MM.1S (cell line): Measurements from ENCODE around the gene CPPED1.

Source experiments
- DNase-seq: peaks from one replicate; pipeline ENCODE4 v3.0.0-alpha.2; 2015
- H2AFZ ChIP-seq: fragments of 300-600 bp; sonication (generic); 2 replicates; pipeline ENCODE4 v1.6.0; 2016; ENCODE audit warnings: antibody characterized with exemption, low read length
- H3F3A ChIP-seq: fragments of 300-600 bp; sonication (generic); 2 replicates; pipeline ENCODE4 v1.6.1; 2016; ENCODE audit warnings: mild to moderate bottlenecking, antibody characterized with exemption, low read length, moderate library complexity, mixed read lengths; ENCODE audit not compliant: insufficient read depth
- H3K27ac ChIP-seq: fragments of 300-600 bp; sonication (generic); 2 replicates; pipeline ENCODE4 v1.5.1; 2016; ENCODE audit warnings: mild to moderate bottlenecking, low read length
- H3K27me3 ChIP-seq: fragments of 300-600 bp; sonication (generic); replicated peaks from 2 replicates; pipeline ENCODE4 v1.6.0; 2016; ENCODE audit warnings: low read length; ENCODE audit not compliant: insufficient read depth
- H3K36me3 ChIP-seq: fragments of 300-600 bp; sonication (generic); replicated peaks from 2 replicates; pipeline ENCODE4 v1.6.1; 2016; ENCODE audit warnings: mild to moderate bottlenecking, low read length, mixed read lengths; ENCODE audit not compliant: insufficient read depth
- H3K4me1 ChIP-seq: fragments of 300-600 bp; sonication (generic); 2 replicates; pipeline ENCODE4 v1.6.1; 2016; ENCODE audit warnings: low read length, mixed read lengths
- H3K4me2 ChIP-seq: fragments of 300-600 bp; sonication (generic); 2 replicates; pipeline ENCODE4 v1.6.0; 2016; ENCODE audit warnings: low read depth, low read length
- H3K4me3 ChIP-seq: fragments of 300-600 bp; sonication (generic); 2 replicates; pipeline ENCODE4 v1.5.1; 2016; ENCODE audit warnings: low read length, mixed read lengths
- H3K79me2 ChIP-seq: fragments of 300-600 bp; sonication (generic); 2 replicates; pipeline ENCODE4 v1.6.1; 2016; ENCODE audit warnings: mixed run types, low read length, mixed read lengths
- H3K9ac ChIP-seq: fragments of 300-600 bp; sonication (generic); 2 replicates; pipeline ENCODE4 v1.6.1; 2016; ENCODE audit warnings: low read length, mixed read lengths
- H3K9me2 ChIP-seq: fragments of 300-600 bp; sonication (generic); replicated peaks from 2 replicates; pipeline ENCODE4 v1.6.1; 2016; ENCODE audit warnings: mild to moderate bottlenecking, low read length, mixed read lengths; ENCODE audit not compliant: insufficient read depth
- H3K9me3 ChIP-seq: fragments of 300-600 bp; sonication (generic); replicated peaks from 2 replicates; pipeline ENCODE4 v1.6.1; 2016; ENCODE audit warnings: mild to moderate bottlenecking, low read length, mixed read lengths; ENCODE audit not compliant: insufficient read depth
- H4K20me1 ChIP-seq: fragments of 300-600 bp; sonication (generic); 2 replicates; pipeline ENCODE4 v1.6.1; 2016; ENCODE audit warnings: mild to moderate bottlenecking, low read length, moderate library complexity, mixed read lengths; ENCODE audit not compliant: insufficient read depth
- EZH2 ChIP-seq: fragments of 300-600 bp; sonication (generic); optimal IDR thresholded peaks from 2 replicates; pipeline ENCODE3; 2017; ENCODE audit warnings: low read depth, mild to moderate bottlenecking, antibody characterized with exemption, low read length, mixed read lengths
- EZH2phosphoT487 ChIP-seq: fragments of 300-600 bp; sonication (generic); IDR thresholded peaks from 2 replicates; pipeline ENCODE4 v1.6.1; 2018; ENCODE audit warnings: antibody characterized with exemption, low read length
- TF ChIP-seq, protein P1 (sequence below): fragments of 300-600 bp; sonication (generic); IDR thresholded peaks from 2 replicates; pipeline ENCODE4 v1.5.1; 2016; ENCODE audit warnings: antibody characterized with exemption, low read length, mixed read lengths

Gene CPPED1

DNA sequence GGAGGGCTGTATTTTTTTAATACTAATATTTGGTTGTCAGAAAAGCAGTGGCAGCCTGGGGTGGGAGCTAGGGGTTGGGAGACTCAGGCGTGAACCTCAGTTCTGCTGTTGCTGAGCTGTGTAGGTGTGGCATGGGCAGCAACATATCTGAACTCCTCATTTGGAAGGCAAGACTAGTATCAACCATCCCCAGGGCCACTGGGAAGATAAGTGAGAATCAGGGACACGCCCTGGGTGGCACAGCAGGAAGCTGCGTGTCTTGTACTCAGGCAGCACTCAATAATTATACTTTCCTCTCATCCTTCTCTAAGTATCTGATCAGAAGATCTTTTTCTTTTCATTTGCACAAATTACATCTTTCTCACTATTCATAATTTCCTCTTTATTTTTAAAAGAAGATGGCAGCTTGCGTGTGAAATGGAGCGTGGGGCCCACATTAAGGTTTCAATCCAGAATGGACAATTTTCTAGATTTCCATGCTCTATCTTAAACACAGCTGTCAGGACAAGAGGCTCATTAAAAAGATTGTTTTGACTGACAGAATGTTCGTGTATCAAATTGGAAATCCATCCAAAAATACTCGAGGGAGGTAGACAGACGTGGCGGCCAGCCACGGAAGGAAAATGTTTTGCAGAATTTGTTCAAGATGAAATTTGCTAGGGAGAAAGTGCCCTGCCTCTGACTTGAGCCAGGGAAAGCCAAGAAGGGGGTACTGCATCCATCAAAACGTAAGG is 121.1 kb downstream of the CPPED1 start:
- Histone ChIP-seq H3K4me2 (no peak overlapping the region), H3F3A (no peaks in the 10 kb centered on the region), H3K36me3 (no peaks in the 10 kb centered on the region), H3K4me3 (no peak overlapping the region), H3K4me1 (no peaks in the 10 kb centered on the region), H3K79me2 (no peaks in the 10 kb centered on the region), H3K9ac (no peak overlapping the region), H3K27ac (no peak overlapping the region), H3K9me3 (no peaks in the 10 kb centered on the region), H2AFZ (no peak overlapping the region), H4K20me1 (no peaks in the 10 kb centered on the region), H3K27me3 (no peaks in the 10 kb centered on the region), H3K9me2 (no peaks in the 10 kb centered on the region)
- TF ChIP-seq, protein P1, sequence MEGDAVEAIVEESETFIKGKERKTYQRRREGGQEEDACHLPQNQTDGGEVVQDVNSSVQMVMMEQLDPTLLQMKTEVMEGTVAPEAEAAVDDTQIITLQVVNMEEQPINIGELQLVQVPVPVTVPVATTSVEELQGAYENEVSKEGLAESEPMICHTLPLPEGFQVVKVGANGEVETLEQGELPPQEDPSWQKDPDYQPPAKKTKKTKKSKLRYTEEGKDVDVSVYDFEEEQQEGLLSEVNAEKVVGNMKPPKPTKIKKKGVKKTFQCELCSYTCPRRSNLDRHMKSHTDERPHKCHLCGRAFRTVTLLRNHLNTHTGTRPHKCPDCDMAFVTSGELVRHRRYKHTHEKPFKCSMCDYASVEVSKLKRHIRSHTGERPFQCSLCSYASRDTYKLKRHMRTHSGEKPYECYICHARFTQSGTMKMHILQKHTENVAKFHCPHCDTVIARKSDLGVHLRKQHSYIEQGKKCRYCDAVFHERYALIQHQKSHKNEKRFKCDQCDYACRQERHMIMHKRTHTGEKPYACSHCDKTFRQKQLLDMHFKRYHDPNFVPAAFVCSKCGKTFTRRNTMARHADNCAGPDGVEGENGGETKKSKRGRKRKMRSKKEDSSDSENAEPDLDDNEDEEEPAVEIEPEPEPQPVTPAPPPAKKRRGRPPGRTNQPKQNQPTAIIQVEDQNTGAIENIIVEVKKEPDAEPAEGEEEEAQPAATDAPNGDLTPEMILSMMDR: no peak
- TF ChIP-seq EZH2 (no peak), EZH2phosphoT487 (no peak)
- DNase-seq: no peak

DNA sequence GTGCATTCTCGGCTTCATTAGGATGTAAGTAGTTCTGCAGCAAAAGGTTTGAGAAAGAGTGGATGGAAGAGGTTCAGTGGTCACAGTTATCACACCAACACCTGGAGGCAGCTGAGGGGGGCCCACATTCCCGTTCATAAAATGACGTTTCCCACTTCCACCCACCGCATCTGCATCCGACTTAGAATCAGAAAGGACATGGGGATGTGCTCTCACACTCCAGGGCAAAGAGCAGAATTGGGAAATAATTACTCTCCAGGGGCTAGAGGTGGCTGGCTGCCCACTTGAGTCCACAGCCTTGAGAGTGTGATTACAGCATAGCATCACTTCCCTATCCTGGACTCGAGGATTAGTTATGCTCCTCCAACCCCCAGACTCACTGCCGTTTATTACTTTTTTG is 122.0 kb downstream of the CPPED1 start:
- Histone ChIP-seq H3K9me3 (no peaks in the 10 kb centered on the region), H3K36me3 (no peaks in the 10 kb centered on the region), H3K9me2 (no peaks in the 10 kb centered on the region), H3K79me2 (no peaks in the 10 kb centered on the region), H3K27me3 (no peaks in the 10 kb centered on the region), H2AFZ (no peak overlapping the region), H3F3A (no peaks in the 10 kb centered on the region), H3K4me1 (no peaks in the 10 kb centered on the region), H3K27ac (no peak overlapping the region), H3K4me2 (no peak overlapping the region), H3K9ac (no peak overlapping the region), H4K20me1 (no peaks in the 10 kb centered on the region), H3K4me3 (no peak overlapping the region)
- no peak for DNase-seq
- TF ChIP-seq EZH2 (no peak), EZH2phosphoT487 (no peak)
- TF ChIP-seq, protein P1: no peak

DNA sequence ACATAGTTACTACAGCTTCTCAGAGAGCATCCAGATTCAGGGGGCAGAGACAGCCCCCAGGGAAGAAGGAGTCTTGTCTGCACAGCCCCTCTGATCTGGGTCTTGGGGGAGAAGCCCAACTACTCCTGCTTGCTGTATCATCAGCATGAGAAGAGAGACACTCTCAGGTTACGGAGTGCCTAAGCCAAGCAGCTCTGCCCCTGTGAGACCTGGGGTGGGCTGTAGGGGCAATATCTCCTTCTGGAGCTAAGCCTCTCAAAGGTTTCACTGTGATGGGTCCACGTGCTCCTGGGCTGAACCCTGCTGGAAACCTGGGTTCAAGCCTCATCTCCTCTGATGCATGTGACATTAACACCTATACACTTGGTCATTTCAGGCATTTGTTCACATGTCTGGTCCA is 123.2 kb downstream of the CPPED1 start:
- H3K79me2 ChIP-seq: no peaks in the 10 kb centered on the region
- no peak overlapping the region for H3K9ac ChIP-seq
- no peaks in the 10 kb centered on the region for H4K20me1 ChIP-seq

More for the DNA sequence above, 123.2 kb downstream of the CPPED1 start:
- Histone ChIP-seq H3K9me2 (no peaks in the 10 kb centered on the region), H3K4me2 (no peak overlapping the region), H3K4me1 (no peaks in the 10 kb centered on the region), H3K36me3 (no peaks in the 10 kb centered on the region), H3K4me3 (no peak overlapping the region), H3K9me3 (no peaks in the 10 kb centered on the region), H2AFZ (no peak overlapping the region), H3K27me3 (no peaks in the 10 kb centered on the region), H3F3A (no peaks in the 10 kb centered on the region), H3K27ac (no peak overlapping the region)
- TF ChIP-seq, protein P1: no peak
- TF ChIP-seq EZH2: no peak
- no peak for TF ChIP-seq EZH2phosphoT487
- no peak for DNase-seq
